Activated CD4-positive, alpha-beta T cell treated with anti-CD3 and anti-CD28 coated beads, Interleukin-2, amount 10 ng/mL, durations not matched to agents 24 days and 14 days (primary cell): Measurements from ENCODE around the gene LEPROT. TPM values are rescaled to one million over a fixed set of nuclear protein-coding genes. Genes with fewer than 3 reads are reported as not detected.

ENCODE experiments used
- DNase-seq: peaks from one replicate; pipeline ENCODE4 v3.0.0; 2022
- H3K27ac Mint-ChIP-seq: one replicate; pipeline ENCODE4 v1.8.0; 2022; ENCODE audit warnings: mild to moderate bottlenecking, mixed read lengths
- H3K27me3 Mint-ChIP-seq: one replicate; pipeline ENCODE4 v1.8.0; 2022; ENCODE audit warnings: mixed read lengths
- H3K36me3 Mint-ChIP-seq: one replicate; pipeline ENCODE4 v1.8.0; 2022; ENCODE audit warnings: low read depth, mild to moderate bottlenecking, mixed read lengths
- H3K4me1 Mint-ChIP-seq: one replicate; pipeline ENCODE4 v1.8.0; 2021; ENCODE audit warnings: mixed read lengths
- H3K4me3 Mint-ChIP-seq: one replicate; pipeline ENCODE4 v1.8.0; 2022; ENCODE audit warnings: mild to moderate bottlenecking, moderate library complexity, mixed read lengths
- H3K9me3 Mint-ChIP-seq: one replicate; pipeline ENCODE4 v1.8.0; 2021; ENCODE audit warnings: mixed read lengths
- intact Hi-C: fragments of 100-400 bp; cut with micrococcal nuclease; formaldehyde crosslinking; loops from one replicate; pipeline ENCODE4 v1.15.1; 2023
- total RNA-seq: library from RNA; stranded (reverse); gene quantifications from 2 replicates; pipeline ENCODE4 v1.2.3, GENCODE V29; 2022

LEPROT gene
- total RNA-seq, 1 donor from 2014 or later = 20.2 TPM

- Mint-ChIP-seq H3K27me3 (peaks cover 5% of the 10 kb centered on the region), H3K9me3 (no peaks in the 10 kb centered on the region), H3K4me3 (no peak overlapping the region), H3K27ac (no peak overlapping the region), H3K4me1 (no peaks in the 10 kb centered on the region), H3K36me3 (no peaks in the 10 kb centered on the region)
- DNase-seq = no peak
- intact Hi-C loops = no loop called here
Observed at GRCh38 chr1:65479554-65480204, 59.2 kb downstream of the LEPROT start.

- H3K4me3 Mint-ChIP-seq = no peak overlapping the region
- H3K27ac Mint-ChIP-seq = no peak overlapping the region
Observed at GRCh38 chr1:65480684-65481405, 60.4 kb downstream of the LEPROT start.

GRCh38 chr1:65483993-65484754 is 63.7 kb downstream of the LEPROT start:
- no peaks in the 10 kb centered on the region for H3K9me3 Mint-ChIP-seq
- no peaks in the 10 kb centered on the region for H3K27me3 Mint-ChIP-seq
- no peak for DNase-seq
- H3K4me3 Mint-ChIP-seq = no peak overlapping the region
- H3K27ac Mint-ChIP-seq = no peak overlapping the region
- no peaks in the 10 kb centered on the region for H3K36me3 Mint-ChIP-seq
- intact Hi-C loops = no loop called here
- no peaks in the 10 kb centered on the region for H3K4me1 Mint-ChIP-seq

More at GRCh38 chr1:65480684-65481405, 60.4 kb downstream of the LEPROT start:
- DNase-seq = no peak
- Mint-ChIP-seq H3K27me3 (peaks cover 5% of the 10 kb centered on the region), H3K9me3 (no peaks in the 10 kb centered on the region), H3K4me1 (no peaks in the 10 kb centered on the region), H3K36me3 (no peaks in the 10 kb centered on the region)
- intact Hi-C loops = no loop called here

Other genes with a start within 250 kb of the LEPROT start
- 2.8 and 4.0 TPM in 2 replicates for gene DNAJC6, start 111.1 kb upstream of the LEPROT start, total RNA-seq
- gene LEPR, start within 50 bp of the LEPROT start, total RNA-seq = 1.1 and 1.2 TPM in 2 replicates